Peyer's patch (tissue), 4 donors: ENCODE results near the gene SMYD3. TPM values are rescaled to one million over a fixed set of nuclear protein-coding genes. Genes with fewer than 3 reads are reported as not detected.

Experiments used
- DNase-seq, 3 donors: peaks; one replicate each; pipeline ENCODE4 v3.0.0-alpha.2; 2017 to 2019
- H3K27ac ChIP-seq, 4 donors: fragments of 200-600 bp; sonication (generic); one replicate each; pipeline ENCODE4 v1.5.1; 2016 to 2019
- H3K27me3 ChIP-seq, 2 donors: fragments of 200-600 bp; sonication (generic); one replicate each; pipeline ENCODE4 v1.5.1; 2019
- H3K36me3 ChIP-seq, 3 donors: fragments of 200-600 bp; sonication (generic); one replicate each; pipeline ENCODE4 v1.5.1; 2016 to 2019
- H3K4me1 ChIP-seq, 4 donors: fragments of 200-600 bp; sonication (generic); one replicate each; pipeline ENCODE4 v1.5.1; 2016 to 2019
- H3K4me3 ChIP-seq, 4 donors: fragments of 200-600 bp; sonication (generic); 1 replicate in 3 of 4; 2 replicates in 1 of 4; pipeline ENCODE4 v1.5.1; 2016 to 2019; ENCODE audit warnings: mild to moderate bottlenecking in 1 of 4
- H3K9me3 ChIP-seq, 4 donors: fragments of 200-600 bp; sonication (generic); one replicate each; pipeline ENCODE4 v1.5.1; 2016 to 2019; ENCODE audit warnings: mild to moderate bottlenecking in 1 of 4
- POLR2A ChIP-seq, 2 donors: fragments of 450-650 bp; IDR thresholded peaks; one replicate each; pipeline ENCODE4 v1.5.1; 2017; ENCODE audit warnings: antibody characterized with exemption in 2 of 2, mild to moderate bottlenecking in 2 of 2, moderate library complexity in 2 of 2
- total RNA-seq, 4 donors: library from RNA; depleted of rRNA; stranded (reverse); fragments of >200 nt; gene quantifications; one replicate each; pipeline ENCODE4 v1.1.0, GENCODE V29; 2016
- TF ChIP-seq, protein P1 (sequence below), 6 experiments: fragments of 450-650 bp in 4 of 6; fragments of 200-600 bp in 2 of 6; sonication (generic) in 1 of 6; IDR thresholded peaks; one replicate each; pipeline ENCODE4 v1.5.1; 2017 to 2019; ENCODE audit warnings: antibody characterized with exemption in 6 of 6, mild to moderate bottlenecking in 3 of 6, moderate library complexity in 1 of 6

The SMYD3 gene
- total RNA-seq, 4 donors from 2014 or later = 19.8 to 55.3 (median 26.9) TPM

DNA sequence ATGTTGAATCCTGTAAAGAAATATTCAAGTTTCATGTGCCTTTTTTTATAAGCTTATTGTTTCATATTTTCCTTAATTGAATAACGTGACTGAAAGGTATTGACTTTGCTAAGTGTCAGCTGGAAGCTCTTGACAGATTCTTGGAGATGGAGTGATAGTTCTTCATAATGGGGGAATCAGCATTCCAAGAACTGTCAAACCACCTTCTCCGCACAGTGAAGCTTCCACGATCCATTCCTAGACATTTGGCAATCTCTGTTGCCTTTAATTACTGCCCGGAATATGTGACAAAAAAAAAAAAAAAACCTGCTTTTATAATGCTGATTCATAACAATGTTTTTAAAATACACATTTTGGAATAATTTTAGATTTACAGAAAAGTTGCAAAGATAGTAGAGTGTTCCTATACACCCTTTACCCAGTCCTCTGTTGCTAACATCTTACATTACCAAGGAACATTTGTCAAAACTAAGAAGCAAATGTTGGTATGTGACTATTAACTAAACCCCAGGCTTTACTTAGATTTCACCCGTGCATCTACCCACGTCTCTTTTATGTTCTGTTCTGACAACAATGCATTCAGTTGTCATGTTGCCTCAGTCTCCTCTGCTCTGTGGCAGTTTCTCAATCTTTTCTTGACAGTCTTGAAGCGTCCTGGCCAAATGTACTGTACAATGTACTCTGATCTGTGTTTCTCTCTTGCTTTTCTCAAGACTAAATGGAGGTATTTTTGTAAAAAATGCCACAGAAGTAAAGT, 674.1 kb downstream of the SMYD3 start:
- TF ChIP-seq, protein P1, sequence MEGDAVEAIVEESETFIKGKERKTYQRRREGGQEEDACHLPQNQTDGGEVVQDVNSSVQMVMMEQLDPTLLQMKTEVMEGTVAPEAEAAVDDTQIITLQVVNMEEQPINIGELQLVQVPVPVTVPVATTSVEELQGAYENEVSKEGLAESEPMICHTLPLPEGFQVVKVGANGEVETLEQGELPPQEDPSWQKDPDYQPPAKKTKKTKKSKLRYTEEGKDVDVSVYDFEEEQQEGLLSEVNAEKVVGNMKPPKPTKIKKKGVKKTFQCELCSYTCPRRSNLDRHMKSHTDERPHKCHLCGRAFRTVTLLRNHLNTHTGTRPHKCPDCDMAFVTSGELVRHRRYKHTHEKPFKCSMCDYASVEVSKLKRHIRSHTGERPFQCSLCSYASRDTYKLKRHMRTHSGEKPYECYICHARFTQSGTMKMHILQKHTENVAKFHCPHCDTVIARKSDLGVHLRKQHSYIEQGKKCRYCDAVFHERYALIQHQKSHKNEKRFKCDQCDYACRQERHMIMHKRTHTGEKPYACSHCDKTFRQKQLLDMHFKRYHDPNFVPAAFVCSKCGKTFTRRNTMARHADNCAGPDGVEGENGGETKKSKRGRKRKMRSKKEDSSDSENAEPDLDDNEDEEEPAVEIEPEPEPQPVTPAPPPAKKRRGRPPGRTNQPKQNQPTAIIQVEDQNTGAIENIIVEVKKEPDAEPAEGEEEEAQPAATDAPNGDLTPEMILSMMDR (IDR thresholded peaks at IDR 0.05) = no peak
- Histone ChIP-seq H3K27me3 (no peaks in the 10 kb centered on the region), H3K4me1 (no peaks in the 10 kb centered on the region), H3K4me3 (no peak overlapping the region), H3K27ac (no peak overlapping the region), H3K36me3 (no peaks in the 10 kb centered on the region), H3K9me3 (no peaks in the 10 kb centered on the region)
- no peak for DNase-seq

DNA sequence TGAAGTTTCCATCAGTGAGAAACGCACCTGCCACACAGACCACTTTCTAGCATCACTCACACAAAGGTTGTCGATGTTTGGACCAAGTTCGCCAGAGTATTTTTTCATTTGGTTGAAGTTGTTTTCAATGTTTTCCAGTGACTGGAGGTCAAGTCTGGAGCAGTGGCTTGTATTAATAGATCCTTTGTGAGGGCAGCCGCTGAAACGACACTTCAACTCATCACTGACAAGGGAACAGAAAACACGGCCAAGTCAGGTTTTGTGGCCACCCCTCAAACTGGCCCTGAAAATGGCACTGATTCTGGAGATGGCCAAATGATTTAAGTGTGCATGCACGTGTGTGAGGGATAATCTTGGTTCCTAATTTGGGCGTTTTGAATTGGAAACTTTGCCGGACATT, 675.6 kb downstream of the SMYD3 start:
- no peak for TF ChIP-seq POLR2A (IDR thresholded peaks at IDR 0.05)
- TF ChIP-seq, protein P1 (IDR thresholded peaks at IDR 0.05) = no peak
- H3K36me3 ChIP-seq = no peaks in the 10 kb centered on the region
- no peaks in the 10 kb centered on the region for H3K9me3 ChIP-seq

DNA sequence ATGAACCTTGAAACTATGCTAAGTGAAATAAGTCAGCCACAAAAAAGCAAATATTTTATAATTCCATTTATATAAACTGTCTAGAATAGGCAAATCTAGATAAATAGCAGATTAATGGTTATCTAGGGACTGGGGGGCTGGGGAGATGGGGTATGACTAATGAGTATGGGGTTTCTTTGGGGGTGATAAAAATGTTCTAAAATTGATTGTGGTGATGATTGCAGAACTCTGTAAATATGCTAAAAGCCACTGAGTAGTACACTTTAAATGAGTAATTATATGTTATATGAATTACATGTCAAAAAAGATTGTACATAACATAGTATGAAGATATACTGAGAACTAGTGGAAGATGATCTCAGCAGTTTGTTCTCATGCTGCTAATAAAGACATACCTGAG, 677.3 kb downstream of the SMYD3 start:
- Histone ChIP-seq H3K4me1 (no peaks in the 10 kb centered on the region), H3K36me3 (no peaks in the 10 kb centered on the region), H3K9me3 (no peaks in the 10 kb centered on the region), H3K27me3 (no peaks in the 10 kb centered on the region), H3K4me3 (no peak overlapping the region), H3K27ac (no peak overlapping the region)
- TF ChIP-seq, protein P1 (IDR thresholded peaks at IDR 0.05) = no peak
- no peak for TF ChIP-seq POLR2A (IDR thresholded peaks at IDR 0.05)
- no peak for DNase-seq

More for the DNA sequence above, 675.6 kb downstream of the SMYD3 start:
- Histone ChIP-seq H3K4me3 (no peak overlapping the region), H3K27ac (no peak overlapping the region), H3K4me1 (no peaks in the 10 kb centered on the region), H3K27me3 (no peaks in the 10 kb centered on the region)
- DNase-seq = no peak

DNA sequence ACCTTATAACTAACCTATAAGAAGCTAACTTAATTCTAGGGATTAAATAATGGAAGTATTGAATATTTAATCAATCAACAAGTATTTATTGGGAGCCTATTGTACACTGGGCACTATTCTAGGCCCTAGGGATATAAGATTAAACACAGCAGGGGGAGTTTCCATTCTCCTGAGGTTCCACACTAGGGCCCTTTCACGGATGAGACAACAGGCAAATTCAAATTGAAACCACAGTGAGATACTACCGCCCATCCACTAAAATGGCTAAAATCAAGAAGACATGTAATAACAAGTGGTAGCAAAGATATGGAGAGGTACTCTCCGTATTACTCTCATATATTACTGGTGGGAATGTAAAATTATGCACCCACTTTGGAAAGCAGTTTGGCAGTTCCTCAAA, 677.9 kb downstream of the SMYD3 start:
- Histone ChIP-seq H3K4me3 (no peak overlapping the region), H3K36me3 (no peaks in the 10 kb centered on the region), H3K9me3 (no peaks in the 10 kb centered on the region), H3K27ac (no peak overlapping the region), H3K27me3 (no peaks in the 10 kb centered on the region), H3K4me1 (no peaks in the 10 kb centered on the region)
- no peak for DNase-seq
- TF ChIP-seq, protein P1 (IDR thresholded peaks at IDR 0.05) = no peak

DNA sequence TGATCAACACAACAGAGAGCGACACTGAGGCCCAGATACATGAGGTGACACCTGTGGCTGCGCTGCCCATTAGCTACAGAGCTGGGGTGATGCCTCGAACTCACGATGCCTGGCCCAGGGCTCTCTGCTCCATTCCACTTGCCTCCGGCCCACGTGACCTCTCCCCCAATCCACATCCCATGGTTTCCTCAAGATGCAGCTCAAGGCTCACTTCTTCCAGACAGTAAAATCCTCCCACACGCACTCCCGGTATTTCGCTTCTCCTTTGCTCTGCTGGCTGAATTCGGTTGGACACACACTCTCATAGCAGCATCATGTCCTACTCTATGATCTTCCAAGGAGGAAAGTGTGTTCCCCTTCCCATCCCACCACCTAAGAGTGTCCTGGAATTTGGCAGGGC, 679.8 kb downstream of the SMYD3 start:
- H3K9me3 ChIP-seq = no peaks in the 10 kb centered on the region
- H3K36me3 ChIP-seq = no peaks in the 10 kb centered on the region
- no peak for DNase-seq
- TF ChIP-seq, protein P1 (IDR thresholded peaks at IDR 0.05) = no peak
- TF ChIP-seq POLR2A (IDR thresholded peaks at IDR 0.05) = no peak
- no peak overlapping the region for H3K4me3 ChIP-seq
- H3K27ac ChIP-seq = no peak overlapping the region
- no peaks in the 10 kb centered on the region for H3K27me3 ChIP-seq
- H3K4me1 ChIP-seq = no peaks in the 10 kb centered on the region
